ACHN (cell line): ENCODE results near the gene PDZK1.
"Not testable (repeated sequence)": the region's sequence is repeated elsewhere in the genome, so short reads cannot be mapped to it uniquely, and the experiment has no call there.

ENCODE experiments used
- DNase-seq: peaks from one replicate; pipeline ENCODE4 v3.0.0-alpha.2; 2015
- in situ Hi-C: cut with HindIII; loops from 2 replicates; pipeline ENCODE4 v1.10.0; 2017; ENCODE audit warnings: low sequenced_read_pairs, low pct_ligation_motif_present, low pct_unique_long_range_greater_than_20kb

PDZK1 gene

DNA sequence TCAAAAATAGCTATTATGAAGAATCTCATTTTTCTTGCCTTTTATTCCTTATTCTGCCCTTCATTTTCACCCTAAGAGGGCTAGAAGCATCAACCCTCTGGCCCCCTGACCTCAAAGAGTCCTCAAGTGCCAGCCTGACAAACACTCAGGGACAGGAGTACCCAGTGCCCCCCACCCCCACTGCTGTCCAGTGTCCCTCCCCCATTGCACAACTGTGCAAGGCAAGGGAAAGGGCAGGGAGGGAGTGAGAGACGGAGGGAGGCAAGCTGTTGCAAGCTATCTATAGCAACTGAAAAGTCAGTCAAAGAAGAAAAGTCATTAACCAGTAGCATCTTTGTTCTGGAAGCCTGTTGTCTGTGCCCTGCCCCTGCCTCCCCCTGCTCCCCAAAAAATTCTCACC lies 21.1 kb downstream of the PDZK1 start:
- DNase-seq, in situ Hi-C loops: not testable (repeated sequence)

DNA sequence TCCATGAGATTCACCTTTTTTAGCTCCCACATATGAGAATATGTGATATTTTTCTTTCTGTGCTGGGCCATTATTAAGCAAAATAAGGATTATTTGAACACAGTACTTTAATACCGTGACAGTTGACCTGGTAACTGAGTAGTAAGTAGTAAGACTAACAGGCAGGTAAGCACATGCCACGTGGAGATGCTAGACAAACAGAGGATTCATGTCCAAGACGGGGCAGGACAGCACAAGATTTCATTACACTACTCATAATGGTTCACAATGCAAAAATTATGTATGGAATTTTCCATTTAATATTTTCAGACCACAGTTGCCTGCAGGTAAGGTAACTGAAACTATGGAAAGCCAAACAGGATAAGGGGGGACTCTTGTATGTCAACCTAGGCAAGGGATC lies 22.3 kb downstream of the PDZK1 start:
- DNase-seq, in situ Hi-C loops: not testable (repeated sequence)

DNA sequence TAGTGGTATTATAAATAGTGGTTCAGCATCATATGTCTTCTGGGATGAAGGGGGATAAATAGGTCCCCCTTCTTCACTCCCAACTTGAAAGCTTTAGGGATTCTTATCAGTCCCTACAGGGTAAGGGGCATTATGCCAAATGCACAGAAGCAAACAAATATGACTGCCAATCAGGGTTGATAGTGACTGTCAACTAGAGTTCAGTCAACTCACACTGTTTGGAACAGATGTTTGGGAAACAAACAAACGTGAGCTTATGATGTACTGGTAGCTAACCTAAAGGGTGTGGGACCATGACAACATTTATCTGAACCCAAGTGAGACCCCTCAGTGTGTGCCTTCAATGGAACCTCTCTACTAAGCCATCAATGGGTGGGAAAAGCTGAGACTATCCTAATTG lies 34.0 kb downstream of the PDZK1 start:
- in situ Hi-C loops, DNase-seq: not testable (repeated sequence)

DNA sequence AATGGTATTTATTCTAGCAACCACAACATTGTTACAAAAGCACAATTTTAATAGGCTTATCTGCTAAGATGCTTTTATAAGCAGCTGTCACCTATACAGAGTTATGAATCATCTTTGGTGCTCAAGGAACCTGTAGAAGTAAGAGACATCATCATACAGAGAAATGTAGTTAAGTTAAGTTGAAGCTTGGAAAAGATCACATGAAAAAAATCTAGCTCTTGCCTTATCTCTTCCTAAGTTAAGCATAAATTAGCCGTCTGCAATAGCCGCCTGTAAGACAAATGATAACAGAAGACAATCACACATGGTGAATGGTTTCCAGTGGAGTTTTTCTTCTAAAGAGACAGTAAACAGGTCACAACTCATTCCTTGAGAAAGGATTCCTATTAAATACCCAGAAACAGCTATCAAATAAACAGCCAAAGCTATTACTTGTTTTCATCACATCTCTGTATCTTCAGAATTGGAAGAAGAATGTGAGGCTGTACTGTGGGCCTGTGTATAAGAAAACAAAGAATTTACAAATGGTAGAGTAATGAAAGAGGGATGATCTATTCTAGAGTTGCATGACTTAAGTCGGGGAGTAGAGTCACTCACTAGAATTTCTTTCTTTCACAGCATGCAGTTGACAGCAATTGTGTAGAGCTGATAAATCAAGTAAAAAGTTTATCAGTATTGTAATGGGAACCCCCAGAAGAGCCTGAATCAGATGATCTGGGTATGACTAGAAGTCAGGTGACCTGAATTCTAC lies 36.0 kb downstream of the PDZK1 start:
- DNase-seq, in situ Hi-C loops: not testable (repeated sequence)

DNA sequence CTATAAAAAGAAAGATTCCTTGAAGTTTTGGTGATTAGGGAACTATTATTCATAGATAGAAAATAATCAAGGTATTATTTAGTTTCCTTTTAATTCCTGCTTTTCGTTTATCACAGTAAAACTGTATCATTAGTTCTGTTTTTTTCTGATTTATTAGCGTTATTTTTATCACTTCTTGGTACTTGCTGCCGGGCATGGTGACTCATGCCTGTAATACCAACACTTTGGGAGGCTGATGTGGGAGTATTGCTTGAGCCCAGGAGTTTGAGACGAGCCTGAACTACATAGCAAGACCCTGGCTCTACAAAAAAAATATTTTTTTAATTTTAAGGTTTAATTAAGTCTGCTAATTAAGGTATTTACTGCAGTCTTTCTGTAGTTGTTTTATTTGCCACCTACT lies 42.2 kb downstream of the PDZK1 start:
- in situ Hi-C loops, DNase-seq: not testable (repeated sequence)

DNA sequence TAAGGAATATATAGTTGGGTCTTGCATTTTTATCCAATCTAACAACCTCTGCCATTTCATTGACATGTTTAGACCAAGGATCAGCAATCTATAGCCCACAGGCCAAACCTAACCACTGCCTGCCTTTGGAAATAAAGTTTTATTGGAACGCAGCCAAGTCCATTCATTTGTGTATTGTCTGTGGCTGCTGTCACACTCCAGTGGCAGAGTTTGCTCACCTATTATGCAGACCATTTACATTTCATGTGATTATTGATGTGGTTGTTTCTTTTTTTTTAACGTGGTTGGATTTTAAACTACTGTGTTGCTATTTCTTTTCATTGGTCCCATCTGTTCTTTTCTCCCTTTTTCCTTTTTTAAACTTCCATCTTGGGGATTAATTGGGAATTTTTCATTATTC lies 44.7 kb downstream of the PDZK1 start:
- DNase-seq, in situ Hi-C loops: not testable (repeated sequence)

DNA sequence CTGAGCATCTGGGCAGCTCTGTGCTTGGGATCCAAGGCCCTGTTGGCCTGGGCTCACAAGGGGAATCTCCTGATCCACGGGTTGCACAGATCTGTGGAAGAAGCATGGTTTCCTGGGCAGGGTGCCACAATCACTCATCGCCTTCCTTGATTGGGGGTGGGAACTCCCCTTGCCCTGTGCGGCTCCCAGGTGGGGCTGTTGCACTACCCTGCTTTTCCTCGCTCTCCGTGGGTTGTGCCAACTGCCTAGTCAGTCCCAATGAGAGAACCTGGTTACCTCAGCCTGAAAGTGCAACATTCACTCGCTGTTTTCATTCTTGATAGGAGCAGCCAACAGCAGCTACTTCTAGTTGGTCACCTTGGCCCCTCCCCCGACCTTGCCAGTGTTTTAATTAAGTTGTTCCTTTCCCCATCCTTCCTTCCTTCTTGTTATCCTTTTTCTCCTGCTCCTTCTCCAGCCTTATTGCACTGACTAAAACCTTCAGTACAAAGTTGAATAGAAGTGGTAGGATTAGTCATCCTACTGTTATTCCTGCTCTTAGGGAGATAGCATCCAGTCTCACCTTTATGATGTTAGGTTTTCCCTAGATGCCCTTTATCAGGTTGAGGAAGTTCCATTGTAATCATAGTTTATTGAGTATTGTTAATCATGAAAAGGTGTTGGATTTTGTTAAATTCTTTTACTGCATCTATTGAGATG lies 50.8 kb downstream of the PDZK1 start:
- DNase-seq, in situ Hi-C loops: not testable (repeated sequence)

DNA sequence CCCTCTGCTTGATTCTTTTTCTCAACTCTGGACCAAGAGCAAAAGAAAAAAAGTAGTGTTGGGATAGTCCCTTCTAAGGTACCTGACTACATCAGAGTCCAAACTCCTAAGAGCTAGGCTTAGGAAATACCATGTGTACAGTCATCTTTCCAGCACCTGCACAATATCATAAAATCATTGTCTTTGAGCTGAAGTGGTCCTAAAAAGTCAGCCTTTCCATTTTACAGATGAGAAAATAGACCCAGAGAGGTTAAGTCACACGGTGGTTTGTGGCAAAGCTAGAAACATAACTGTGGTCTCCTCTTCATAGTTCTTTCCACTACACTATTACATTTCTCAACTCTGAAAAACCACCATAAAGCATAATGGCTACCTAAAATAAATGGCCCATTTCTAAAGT lies 63.2 kb downstream of the PDZK1 start:
- DNase-seq, in situ Hi-C loops: not testable (repeated sequence)

DNA sequence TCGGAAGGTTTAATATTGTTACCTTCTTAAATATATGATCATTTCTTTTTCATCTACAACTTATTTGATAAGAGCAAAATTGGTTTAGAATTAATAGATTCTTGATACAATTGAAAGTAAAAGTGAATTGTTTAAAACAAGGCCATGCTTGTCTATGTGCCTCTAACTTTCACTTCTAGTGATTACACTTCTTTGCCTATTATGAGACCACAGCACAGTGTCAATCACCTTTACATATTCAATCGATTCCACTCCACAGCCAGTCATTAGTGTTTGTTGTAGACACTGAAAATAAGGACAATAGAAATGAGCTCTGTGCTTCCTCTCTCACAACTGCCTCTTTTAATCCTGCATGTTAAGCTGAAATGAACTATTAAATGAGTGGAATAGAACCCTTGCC lies 65.3 kb downstream of the PDZK1 start:
- DNase-seq, in situ Hi-C loops: not testable (repeated sequence)

DNA sequence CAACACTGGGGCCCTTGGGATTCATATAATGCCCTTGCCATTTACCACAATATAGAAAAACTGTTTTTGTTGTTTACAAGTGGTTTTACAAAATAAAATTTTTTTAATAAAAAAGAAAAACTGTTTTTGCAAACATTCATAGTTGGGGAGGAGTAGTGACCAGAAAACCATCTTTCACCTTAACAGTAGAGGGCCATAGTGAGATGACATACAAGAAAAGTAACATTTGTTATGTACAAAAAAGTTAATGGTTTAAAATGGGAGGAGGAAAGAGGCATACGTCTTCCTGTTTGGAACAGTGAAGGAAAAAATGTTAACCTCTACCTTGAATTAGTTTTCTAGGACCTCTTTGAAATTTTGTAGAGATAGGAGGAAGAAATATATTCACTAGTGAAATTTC lies 70.9 kb downstream of the PDZK1 start:
- DNase-seq, in situ Hi-C loops: not testable (repeated sequence)

DNA sequence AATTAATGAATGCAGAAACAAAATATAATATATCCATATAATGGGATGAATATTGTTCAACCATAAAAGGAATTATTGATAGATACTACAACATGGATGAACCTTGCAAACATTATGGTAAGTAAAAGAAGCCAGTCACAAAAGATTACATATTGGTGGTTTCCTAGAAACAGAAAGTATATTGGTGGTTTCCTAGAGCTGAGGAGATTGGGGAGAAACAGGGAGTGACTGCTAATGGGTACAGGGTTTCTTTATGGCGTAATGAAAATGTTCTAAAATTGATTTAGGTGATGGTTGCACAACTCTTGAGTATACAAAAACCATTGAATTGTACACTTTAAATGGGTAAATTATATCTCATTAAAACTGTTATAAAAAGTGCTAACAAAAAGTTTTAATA lies 85.0 kb downstream of the PDZK1 start:
- in situ Hi-C loops, DNase-seq: not testable (repeated sequence)
